ENCODE measurements around the gene KIN. TPM values are rescaled to one million over a fixed set of nuclear protein-coding genes. Genes with fewer than 3 reads are reported as not detected.

Gene KIN
- total and polyA plus RNA-seq, 2 of the 4 experiments (the other 2 are of a cell fraction) = 3.0 to 6.4 TPM

DNA sequence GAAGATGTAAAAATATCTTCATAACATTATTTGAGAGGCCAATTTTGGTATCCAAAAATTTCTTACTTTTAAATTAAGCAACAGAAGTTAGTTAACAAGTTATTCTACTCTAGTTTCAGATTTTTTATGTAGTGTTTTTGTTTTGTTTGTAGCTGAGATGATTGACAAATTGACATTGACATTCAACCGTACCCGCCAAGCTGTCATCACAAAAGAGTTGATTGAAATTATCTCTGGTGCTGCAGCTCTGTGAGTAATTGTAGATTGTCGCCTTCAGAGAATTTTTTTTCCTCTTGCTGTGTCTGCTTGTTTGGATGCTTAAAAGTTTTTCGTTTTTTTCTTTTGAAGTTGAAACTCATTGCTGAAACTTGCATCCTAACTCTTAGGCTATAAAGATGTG lies 14.8 kb upstream of the KIN start:
- CTCF ChIA-PET = interaction anchor here (1.1 kb wide), 1 partner anchor 84 kb away, joined by 3 read pairs; no protein-coding TSS in a partner anchor
- Histone ChIP-seq H3K79me1 (ENCODE audit: low read depth in 1 of 2, low read length in 2 of 2) (peaks cover 26 to 31% of the 10 kb centered on the region in 2 experiments), H3K4me2 (ENCODE audit: low read depth, low read length) (no peak overlapping the region), H3K27ac (ENCODE audit: insufficient read depth, low read length) (no peak overlapping the region), H3K23ac (ENCODE audit: low read depth, low read length) (no peak overlapping the region), H3K4ac (ENCODE audit: low read depth, low read length) (no peak overlapping the region), H3K9me3 (ENCODE audit: control insufficient read depth, insufficient read depth, low read length) (no peaks in the 10 kb centered on the region), H4K5ac (ENCODE audit: low read depth, low read length) (no peak overlapping the region), H2BK20ac (ENCODE audit: low read depth, low read length) (no peak overlapping the region), H3K9ac (ENCODE audit: low read depth, low read length) (no peak overlapping the region), H3K27me3 (ENCODE audit: control insufficient read depth, insufficient read depth, low read length) (no peaks in the 10 kb centered on the region), H2AFZ (replicated peaks; ENCODE audit: low read length, poor library complexity) (no peak overlapping the region), H2AK5ac (ENCODE audit: low read depth, low read length) (no peak overlapping the region), H4K8ac (ENCODE audit: low read depth in 2 of 2, low read length in 2 of 2) (no peak overlapping the region), H2BK5ac (ENCODE audit: low read depth, low read length, poor library complexity, severe bottlenecking) (no peak overlapping the region), H2BK15ac (ENCODE audit: low read depth, low read length) (no peak overlapping the region), H2BK120ac (ENCODE audit: low read depth, low read length) (no peak overlapping the region), H3K9me1 (ENCODE audit: insufficient read depth, low read length) (no peaks in the 10 kb centered on the region), H2AK9ac (replicated peaks; ENCODE audit: low read depth, low read length, poor library complexity) (no peak overlapping the region), H3K4me1 (ENCODE audit: control insufficient read depth, insufficient read depth, low read length) (no peaks in the 10 kb centered on the region), H3K18ac (ENCODE audit: low read depth, low read length) (no peak overlapping the region), H3K36me3 (ENCODE audit: control insufficient read depth, insufficient read depth, low read length) (peaks cover 39% of the 10 kb centered on the region), H4K91ac (ENCODE audit: insufficient read depth, low read depth, low read length) (no peak overlapping the region), H3K14ac (replicated peaks; ENCODE audit: low read depth, low read length) (no peak overlapping the region), H3K4me3 (ENCODE audit: insufficient read depth, low read depth, low read length) (no peak overlapping the region), H4K20me1 (ENCODE audit: insufficient read depth, low read length) (no peaks in the 10 kb centered on the region), H3K56ac (ENCODE audit: extremely low read depth, insufficient read depth, low read length) (no peak overlapping the region)
- DNase-seq (no peak), ATAC-seq (ENCODE audit: low read depth) (no peak)
- dilution Hi-C loops (cut with HindIII; ENCODE audit: low sequenced_read_pairs, unreplicated experiment) = no loop called here
- no peak for TF ChIP-seq BHLHE40 (IDR thresholded peaks at IDR 0.05; ENCODE audit: low read depth, low read length)
- in situ Hi-C loops (cut with MboI; ENCODE audit: low sequenced_read_pairs) = no loop called here
- POLR2A ChIA-PET (ENCODE audit: unreplicated experiment) = no interaction called here
- BruUV-seq (replicated peaks) = no TSS peak
- 100% methylated on average over 2 of the region's 4 CpGs; no CpG with 5 or more reads in 1 of the 2 experiments for WGBS, 2 experiments (ENCODE audit: extremely low coverage in 2 of 2, insufficient read length in 1 of 2)
- intact Hi-C loops (cut with micrococcal nuclease) = no loop called here

All from IMR-90 (cell line).